Stimulated activated CD4-positive, alpha-beta T cell treated with anti-CD3 and anti-CD28 coated beads, Interleukin-1b, Interleukin-23, amount 100 ng/mL, for 1 hour (primary cell): ENCODE data around the gene BRD4.

Experiments
- DNase-seq, 2 donors: peaks; one replicate each; pipeline ENCODE4 v3.0.0-alpha.2; 2020; ENCODE audit warnings: low read depth in 2 of 2

Gene BRD4

DNA sequence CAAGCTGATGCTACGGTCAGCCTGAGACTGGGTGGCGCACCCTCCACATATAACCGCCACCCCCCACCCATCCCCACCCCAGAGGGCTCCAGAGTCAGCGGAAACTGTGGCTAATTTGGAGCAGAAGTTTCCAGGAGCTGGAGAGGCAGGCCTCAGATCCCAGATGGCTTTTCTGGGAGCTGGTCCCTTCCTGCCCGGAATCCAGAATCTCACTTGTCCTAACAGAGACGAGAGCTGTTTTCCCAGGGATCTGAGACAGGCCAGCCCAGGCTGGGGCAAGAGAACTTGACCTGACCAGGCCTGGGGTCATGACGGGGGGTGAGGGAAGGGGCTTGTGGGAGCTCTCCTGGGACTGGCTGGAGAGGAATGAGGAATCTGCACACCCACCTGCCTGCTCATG is 106.6 kb downstream of the BRD4 start:
- no peak for DNase-seq

DNA sequence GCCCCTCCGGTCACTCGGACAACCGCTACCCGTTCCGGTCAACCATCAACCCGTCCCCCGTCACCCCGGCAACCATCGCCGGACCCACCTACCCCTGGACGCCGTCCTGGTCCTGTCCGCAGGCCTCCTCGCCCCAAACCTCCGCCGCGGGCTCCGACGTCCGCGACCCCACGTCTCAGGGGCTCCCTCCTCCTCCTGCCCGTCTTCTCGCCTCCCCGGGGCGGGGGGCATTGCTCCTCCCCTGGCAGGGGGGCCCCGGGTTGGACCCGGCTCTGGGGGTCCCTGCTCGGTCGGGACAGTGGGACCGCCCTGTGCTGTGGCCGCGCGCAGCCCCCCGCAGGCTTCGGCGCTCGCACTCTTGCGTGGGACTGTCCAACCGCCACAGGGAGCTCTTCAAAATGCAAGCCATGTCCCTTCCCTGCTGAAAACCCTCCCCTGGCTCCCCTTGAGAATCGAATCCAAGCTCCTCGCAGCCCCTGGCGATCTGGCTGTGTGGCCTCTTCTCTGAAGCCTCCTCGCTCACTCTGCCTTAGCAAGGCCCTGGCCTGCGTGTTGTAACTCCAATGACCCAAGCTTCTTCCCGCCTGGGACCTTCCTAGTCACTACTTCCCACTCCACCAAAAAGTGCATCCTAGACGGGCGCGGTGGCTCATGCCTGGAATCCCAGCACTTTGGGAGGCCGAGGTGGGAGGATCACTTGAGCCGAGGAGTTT is 108.5 kb downstream of the BRD4 start:
- DNase-seq = no peak

DNA sequence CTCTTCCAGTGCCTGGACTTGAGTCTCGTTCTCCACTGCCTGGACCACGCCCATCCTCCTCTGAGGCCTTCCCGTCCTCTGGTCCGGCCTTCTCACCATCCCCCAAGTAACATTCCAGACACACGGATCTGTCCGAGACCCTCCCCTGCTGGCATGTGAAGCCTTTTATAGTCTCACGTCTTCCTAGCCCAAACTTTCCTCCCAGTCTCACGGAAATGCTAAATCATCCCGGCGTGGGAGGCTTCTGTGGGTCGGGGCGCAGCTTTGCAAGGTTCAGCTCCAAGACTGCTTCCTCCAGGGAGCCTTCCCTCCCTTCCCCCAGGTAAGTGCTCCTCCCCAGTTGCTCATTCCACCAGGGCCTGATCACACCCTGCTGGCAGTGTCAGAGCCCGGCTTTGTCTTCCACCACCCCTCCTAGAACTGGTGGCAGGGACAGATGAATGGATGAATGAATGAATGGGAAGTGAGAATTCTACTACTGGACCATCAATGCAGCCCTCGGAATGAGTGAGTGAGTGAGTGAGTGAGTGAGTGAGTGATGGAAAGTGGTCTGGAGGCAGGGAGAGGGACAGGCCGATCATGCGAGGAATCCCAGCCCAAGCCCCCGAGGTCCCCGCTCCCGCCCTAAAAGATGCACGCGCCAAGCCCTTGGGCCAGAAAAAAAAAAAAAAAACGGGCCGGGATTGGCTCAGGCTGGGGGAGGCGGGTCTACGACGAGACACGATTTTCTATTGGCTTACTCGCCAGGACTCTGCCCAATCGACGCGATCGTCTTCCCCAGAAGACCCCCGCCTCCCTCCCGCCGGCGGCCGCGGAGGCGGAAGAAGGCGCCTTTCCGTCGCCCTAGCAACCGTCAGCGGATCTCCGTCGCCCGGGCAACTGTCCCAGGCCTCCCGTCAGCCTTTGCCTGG is 109.3 kb downstream of the BRD4 start:
- peak; percentile 9 to 52 for DNase-seq

DNA sequence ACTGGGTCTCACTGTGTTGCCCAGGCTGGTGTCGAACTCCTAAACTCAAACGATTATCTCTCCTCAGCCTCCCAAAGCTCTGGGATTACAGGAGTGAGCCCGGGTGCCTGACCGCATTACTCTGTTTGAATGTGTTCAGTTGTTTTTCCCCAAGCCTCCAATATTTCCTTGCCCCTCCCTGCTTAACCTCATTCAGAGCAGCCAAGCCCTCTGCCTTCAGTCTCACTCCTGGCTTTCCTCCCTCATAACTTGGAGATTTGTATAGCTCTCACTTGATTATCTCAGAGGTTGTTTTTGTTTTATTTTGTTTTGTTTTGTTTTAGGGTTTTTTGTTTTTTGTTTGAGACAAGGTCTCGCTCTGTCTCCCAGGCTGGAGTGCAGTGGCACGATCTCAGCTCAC is 111.5 kb downstream of the BRD4 start:
- no peak for DNase-seq

DNA sequence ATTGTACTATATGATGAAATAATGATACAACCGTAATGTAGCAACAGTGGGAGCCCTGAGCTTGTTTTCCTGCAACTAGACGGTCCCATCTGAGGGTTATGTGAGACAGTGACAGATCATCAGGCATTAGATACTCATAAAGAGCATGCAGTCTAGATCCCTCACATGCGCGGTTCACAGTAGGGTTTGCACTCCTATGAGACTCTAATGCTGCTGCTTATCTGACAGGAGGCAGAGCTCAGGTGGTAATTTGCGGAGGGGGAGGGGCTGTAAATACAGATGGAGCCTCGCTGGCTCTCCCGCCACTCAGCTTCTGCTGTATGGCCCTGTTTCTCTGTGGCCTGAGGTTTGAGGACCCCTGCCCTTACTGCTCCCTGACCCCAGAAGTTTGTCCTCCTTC is 113.8 kb downstream of the BRD4 start:
- DNase-seq = no peak

DNA sequence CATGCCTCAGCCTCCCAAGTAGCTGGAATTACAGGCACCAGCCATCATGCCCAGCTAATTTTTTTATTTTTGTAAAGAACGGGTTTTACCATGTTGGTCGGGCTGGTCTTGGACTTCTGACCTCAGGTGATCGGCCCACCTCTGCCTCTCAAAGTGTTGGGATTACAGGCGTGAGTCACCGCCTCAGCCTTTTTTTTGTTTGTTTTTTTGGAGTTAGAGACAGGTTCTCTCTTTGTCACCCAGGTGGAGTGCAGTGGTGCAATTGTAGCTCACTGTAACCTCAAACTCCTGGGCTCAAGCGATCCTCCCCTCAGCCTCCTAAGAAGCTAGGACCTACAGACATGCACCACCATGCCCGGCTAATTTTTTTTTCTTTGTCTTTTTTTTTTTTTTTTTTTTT is 116.0 kb downstream of the BRD4 start:
- no peak for DNase-seq

DNA sequence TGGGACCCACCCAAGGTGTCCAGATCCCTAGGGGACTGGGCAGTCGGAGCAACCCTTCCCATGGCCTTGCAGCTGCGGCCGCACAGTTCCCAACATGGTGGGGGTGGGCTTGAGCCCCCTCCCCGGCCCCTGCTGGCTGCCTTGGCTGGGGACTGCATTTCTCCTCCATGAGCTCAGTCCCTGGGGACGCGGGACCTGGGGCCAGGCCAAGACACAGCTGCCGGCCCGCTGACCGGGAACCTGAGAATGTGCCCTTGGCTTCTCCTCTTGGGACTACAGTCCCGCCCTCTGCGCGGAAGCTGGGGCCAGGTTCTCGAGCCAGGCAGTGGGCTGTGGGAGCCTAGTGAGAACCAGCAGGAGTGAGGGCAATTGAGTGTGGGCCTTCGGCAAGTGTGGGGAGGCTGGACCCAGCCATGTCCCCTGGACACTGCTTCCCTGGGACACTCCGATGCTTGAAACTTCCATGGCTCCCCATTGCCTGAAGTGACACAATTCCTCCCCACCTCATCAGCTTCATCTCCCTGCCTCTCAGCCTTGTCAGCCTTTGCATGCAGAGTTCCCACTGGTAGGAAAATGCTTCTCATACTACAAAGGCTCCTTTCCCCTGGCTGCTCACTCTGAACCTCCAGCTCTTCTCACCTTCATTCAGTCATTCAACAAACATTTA is 118.5 kb downstream of the BRD4 start:
- DNase-seq = no peak

DNA sequence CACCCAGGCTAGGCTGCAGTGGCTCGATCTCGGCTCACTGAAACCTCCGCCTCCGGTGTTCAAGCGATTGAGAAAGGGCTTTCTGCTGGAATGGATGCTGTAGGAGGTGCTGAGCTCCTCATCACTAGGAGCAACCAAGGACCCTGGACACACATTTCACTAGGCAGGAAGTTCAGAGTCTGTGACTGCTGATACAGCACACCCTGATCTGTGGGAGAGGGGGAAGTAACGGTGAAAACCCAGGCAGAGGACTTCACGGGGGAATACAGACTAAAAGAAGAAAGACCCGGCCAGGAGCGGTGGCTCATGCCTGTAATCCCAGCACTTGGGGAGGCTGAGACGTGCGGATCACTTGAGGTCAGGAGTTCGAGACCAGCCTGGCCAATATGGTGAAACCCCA is 119.6 kb downstream of the BRD4 start:
- DNase-seq = no peak

DNA sequence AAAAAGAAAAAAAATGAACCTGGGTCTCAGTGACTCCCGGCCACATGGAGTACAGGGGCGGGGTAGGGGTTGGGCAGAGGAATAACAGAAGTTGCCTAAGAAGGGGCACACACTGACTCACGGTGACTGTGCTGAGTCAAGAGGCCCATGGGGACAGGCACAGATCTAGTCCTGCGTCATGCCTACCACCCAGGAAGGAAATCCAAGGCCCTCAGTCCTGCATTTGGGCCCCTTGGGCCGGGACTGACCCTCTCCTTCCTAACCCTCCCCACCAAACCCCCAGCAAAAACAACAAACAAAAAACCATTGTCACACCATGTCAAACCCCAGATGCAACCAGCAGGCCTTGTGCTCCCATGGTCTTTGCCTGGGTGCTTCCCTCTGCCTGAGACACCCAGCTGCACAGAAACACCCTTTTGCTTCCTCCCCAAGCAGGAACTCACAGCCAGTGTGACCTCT is 122.0 kb downstream of the BRD4 start:
- no peak for DNase-seq

DNA sequence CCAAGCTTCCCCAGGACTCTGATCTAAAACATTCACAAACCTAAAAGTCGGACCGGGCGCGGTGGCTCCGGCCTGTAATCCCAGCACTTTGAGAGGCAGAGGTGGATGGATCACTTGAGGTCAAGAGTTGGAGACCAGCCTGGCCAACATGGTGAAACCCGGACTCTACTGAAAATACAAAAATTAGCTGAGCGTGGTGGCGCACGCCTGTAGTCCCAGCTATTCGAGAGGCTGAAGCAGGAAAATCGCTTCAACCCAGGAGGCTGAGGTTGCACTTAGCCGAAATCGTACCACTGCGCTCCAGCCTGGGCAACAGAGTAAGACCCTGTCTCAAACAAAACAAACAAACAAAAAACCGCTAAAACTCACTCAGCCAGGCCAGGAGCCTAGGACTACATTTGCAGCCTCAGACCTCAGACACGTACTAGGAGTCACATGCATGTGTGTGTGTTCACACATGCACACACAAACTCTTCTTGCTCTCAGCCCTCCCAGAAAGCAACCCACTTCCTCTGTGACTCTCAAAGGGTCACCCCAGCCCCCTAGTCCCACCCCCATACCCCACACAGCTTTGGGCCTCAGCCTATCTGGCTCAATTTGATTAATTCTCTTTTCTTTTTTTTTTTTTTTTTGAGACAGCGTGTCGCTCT is 130.8 kb downstream of the BRD4 start:
- no peak for DNase-seq

DNA sequence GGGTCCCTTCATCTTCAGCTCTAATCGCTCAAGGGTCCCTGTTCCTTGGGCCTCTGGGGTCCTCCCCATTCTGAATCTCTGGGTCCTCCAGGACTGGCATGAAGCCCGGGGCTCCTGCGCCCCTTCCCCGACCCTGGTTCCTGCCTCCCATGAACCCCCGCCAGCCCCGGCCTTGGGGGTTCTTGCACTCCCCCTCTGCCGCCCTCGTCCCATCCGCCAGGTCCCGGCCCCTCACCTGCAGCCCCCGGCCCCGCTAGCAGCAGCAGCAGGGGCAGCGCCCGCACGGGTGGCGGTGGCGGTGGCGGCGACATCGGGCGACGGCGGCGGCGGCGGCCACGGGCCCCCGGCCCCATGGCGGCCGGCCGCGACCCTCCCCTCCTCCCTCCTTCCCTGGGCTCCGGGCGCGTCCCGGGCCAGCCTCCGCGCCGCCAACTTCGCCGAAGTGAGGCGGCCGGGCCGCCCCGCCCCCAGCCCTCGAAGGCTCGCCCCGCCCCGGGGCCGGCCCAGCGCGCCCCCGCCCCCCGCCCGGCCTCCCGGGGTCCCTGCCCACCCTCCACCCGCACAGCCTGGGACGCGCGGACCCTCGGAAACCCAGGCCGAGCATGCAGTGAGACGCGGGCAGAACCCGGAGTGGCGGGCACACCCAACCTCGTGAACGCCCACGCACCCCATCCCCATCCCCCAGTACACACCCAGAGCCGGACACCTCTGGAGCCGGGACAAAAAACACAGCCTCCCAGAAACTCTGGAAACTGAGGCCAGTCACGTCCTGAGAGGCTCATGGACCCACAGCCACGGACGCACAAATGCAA is 131.6 kb downstream of the BRD4 start, which contains the start of gene NOTCH3:
Gene NOTCH3 (minus strand): TSS at position 443 of the 812 bp plus-strand sequence. CDS start 90 bp downstream, at position 353.
- no peak for DNase-seq

DNA sequence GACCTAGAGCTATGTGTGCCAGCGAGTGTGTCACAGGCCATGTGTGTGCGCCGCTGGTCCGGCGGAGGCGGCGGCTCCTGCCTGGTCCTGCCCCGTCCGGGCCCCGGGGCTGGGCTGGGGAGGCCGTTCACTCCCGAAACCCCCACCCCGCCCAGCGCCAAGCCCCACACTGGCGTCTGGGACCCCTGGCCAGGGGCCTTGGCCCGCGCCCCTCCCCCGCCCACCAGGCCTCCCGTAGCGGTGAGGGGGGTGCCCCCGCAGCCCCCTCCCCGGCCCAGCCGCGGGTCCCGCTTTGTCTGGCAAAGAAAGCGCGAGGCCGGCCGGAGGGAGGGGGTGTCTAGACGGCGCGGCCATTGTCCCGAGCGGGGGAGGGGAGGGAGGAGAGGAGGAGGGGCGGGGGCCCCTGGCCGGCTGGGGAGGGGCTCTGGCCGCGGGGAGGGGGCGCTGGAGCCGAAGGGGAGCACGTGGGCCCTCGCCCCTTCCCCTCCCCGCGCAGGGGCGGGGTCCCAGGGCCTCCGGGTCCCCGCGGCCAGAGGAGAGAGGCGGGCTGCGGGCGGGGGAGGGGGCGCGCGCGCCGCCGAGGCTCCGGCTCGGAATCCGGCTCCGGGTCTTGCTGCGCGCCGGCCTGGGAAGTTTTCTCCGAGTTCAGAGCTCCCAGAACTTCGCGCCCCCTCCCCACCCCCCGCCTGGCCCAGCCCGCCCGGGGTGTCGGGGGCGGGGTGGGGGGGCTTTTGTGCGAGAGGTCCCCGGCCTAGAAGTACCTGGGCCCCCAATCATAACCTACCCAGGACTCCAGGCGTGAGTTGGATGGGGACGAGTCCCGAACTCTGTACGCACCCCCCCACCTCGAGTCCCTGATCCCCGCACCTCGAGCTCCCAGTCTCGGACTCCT is 132.4 kb downstream of the BRD4 start:
- no peak for DNase-seq

DNA sequence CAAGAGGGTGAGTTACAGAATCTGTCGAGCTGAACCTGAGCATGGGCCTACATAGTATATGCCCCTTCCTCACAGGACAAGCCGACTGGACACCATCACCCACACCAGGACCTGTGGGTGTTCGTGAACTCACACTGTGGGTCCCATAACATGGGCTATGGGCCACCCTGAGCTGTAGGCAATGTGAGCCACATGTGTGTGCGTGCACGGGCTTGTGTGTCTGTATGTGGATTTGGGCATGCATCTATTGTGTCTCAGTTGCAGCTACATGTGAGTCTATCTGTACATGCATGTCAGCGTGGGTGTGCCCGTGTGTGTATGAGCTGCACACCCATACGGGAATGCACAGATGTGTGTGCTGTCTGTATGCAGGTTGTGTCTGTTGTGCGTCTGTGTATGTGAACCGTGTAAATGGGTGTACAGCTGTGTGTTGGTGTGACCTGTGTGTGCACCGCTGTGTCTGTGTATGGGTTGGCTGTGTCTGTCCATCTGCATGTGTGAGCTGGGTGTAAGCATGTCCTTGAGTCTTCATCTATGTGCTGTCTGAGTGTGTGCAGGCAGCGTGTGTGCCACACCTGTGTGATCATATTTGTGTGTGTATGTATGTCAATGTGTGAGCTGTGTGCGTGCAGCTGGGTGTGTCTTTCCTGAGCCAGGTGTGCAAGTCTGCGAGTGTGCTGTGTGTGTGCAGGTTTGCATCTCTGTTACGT is 133.2 kb downstream of the BRD4 start:
- no peak for DNase-seq

DNA sequence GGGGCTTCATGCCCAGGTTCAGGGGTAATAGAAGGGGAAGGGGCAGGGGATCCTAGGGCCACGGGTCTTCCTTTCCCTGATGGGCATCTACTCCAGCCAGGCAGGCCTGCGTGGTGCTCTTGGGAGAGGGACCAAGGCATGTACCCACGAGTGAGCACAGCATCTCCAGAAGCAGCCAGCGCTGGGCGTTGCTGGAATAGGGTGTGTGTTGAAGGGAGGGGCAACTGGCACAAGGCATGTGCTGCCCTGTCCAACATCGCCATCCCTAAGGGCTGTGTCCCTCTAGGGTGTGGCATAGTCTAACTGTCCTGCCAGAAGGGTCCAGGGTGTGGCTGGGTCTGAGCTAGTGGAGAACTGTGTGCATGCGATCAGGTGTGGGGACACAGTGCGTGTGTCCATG is 134.4 kb downstream of the BRD4 start:
- DNase-seq = no peak

DNA sequence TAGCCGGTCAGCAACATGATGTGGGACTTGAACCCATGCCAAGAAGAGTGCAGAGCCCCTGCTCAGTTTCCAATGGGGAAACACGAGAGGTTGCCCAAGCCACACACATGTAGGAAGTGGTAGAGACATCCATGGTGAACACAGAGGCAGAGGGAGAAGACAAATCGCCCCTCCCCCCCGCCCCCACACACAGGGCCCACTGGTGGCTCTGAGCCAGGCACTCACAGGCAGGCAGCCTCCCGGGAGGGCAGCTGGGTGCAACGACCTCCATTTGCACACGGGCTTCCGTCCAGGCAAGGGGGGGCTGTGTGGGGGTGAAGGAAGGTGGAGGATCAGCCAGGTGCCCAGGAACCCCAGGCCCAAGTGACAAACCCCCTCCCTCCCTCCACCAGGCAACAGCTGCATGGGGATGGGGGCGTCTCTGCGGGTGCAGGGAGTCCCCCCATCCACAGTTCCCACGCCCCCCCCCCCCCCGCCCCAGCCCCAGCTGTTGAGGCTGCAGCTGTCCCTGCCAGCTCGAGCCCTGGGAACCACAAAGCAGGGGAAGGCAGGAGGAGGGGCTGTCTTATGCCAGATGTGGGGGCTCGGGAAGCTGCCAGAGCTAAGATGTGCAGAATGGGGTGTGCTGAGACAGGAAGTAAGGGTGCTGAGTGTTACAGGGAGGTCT is 134.9 kb downstream of the BRD4 start:
- DNase-seq = no peak

DNA sequence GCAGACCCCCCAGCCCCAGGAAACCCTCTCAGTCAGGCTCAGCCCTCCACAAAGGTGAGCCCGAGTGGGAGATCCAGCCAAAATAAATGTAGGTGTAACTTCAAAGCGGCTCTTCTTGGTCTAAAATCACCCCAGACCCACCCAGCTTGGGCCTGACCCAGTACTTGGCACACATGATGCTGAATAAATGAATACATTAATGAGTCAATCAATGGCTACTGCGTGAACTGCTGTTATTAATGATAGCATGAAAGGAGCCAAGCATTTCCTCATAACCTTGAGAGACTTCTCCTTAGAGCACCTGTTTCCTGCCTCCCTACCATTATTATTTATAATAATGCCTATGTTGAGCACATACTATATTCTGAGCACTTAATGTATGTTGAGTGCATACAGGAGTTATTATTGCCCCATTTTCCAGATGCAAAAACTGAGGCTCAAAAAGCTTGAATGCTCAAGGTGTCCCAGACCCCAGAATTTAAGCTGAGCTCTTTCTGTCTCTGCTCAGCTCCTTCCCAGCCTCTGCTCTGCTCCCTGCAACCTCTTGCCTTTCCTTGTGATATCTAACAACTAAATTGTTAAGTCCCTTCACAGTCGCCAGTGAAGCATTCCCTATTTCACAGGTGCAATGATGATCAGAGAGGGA is 135.9 kb downstream of the BRD4 start:
- DNase-seq = no peak

DNA sequence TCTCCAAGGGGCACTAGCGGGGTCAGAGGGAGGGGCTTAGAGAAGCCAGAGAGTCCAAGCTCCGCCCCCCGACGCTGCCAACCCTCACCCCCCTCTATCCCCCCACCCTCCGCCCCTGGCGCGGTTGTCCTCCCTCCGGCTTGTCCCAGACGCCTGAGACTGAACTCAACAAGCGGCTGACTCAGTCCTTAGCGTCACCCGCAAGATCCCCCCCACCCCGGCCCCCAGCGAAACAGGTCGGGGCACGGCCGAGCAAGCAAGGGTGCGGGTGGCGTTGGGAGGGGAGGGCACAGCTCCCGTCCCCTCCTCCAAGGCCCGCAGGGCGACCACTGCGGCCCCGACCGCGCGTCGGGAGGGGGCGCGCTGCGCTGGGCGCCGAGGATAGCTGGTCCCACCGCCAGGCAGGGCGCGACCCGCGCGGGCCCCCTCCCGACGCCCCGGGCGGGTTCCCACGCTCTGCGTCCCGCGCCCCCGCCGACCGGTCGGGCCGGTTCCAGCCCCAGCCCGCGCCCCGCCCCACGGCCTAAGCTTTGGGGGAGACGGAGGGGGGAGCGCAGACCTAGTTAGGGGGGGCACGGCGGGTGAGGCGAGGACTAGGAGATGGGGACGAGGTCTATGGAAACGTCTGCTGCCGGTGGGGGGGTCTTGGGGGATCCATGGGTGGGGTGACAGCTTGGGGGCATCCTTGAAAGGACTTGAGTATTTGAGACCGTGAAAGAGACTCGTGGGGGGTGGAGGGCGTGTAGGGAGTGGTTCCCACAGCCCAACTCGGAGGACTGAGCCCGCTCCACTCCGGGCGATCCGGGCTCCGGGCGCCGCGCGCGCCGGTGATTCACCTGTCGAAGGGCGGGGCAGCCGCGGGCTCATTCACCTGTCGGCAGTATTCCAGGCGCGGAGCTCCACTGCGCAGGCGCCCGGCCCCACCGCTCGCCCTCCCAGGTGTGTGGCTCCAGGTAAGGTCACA is 136.7 kb downstream of the BRD4 start:
- DNase-seq = no peak
